ENCODE results near the gene IL33. TPM values are rescaled to one million over a fixed set of nuclear protein-coding genes. Genes with fewer than 3 reads are reported as not detected.

The IL33 gene
- total RNA-seq, 2 experiments from 2014 or later: not detected

GRCh38 chr9:6209966-6210365, 5.6 kb upstream of the IL33 start:
- H3K36me3 ChIP-seq (ENCODE audit: insufficient read depth, low read length): no peaks in the 10 kb centered on the region
- H4K20me1 ChIP-seq (ENCODE audit: insufficient read depth, low read length): no peaks in the 10 kb centered on the region
- TF ChIP-seq CTCF (conservative IDR thresholded peaks at IDR 0.05; ENCODE audit: low read length): no peak
- no peak for TF ChIP-seq EZH2phosphoT487 (IDR thresholded peaks at IDR 0.05; ENCODE audit: borderline replicate concordance, low read depth, low read length)
- CTCF ChIA-PET (ENCODE audit: unreplicated experiment): no interaction called here
- no peak for DNase-seq (ENCODE audit: low spot score)
- H3K4me1 ChIP-seq (ENCODE audit: insufficient read depth, low read length, poor library complexity, severe bottlenecking): no peaks in the 10 kb centered on the region
- no peaks in the 10 kb centered on the region for H3K79me2 ChIP-seq (ENCODE audit: insufficient read depth, low read depth, low read length)
- H3K9me3 ChIP-seq (ENCODE audit: low read length): peaks cover 6% of the 10 kb centered on the region; the same call in 1 of the 2 replicates
- no peak overlapping the region for H3K4me3 ChIP-seq (ENCODE audit: low read depth, low read length, poor library complexity, severe bottlenecking)
- intact Hi-C loops (cut with micrococcal nuclease; ENCODE audit: unreplicated experiment): no loop called here
- BruUV-seq (replicated peaks): no TSS peak
- no peak overlapping the region for H3K27ac ChIP-seq (ENCODE audit: low read depth, low read length, poor library complexity, severe bottlenecking)
- no peak overlapping the region for H3K4me2 ChIP-seq (ENCODE audit: low read length)
- H2AFZ ChIP-seq (ENCODE audit: low read length): no peak overlapping the region
- H3K9me2 ChIP-seq (ENCODE audit: insufficient read depth, low read length): no peaks in the 10 kb centered on the region
- POLR2A ChIA-PET: no interaction called here

GRCh38 chr9:6212722-6213375, 2.8 kb upstream of the IL33 start:
- H3K79me2 ChIP-seq (ENCODE audit: insufficient read depth, low read depth, low read length): no peaks in the 10 kb centered on the region
- no peak overlapping the region for H3K4me2 ChIP-seq (ENCODE audit: low read length)
- TF ChIP-seq EZH2phosphoT487 (IDR thresholded peaks at IDR 0.05; ENCODE audit: borderline replicate concordance, low read depth, low read length): no peak
- no peak for TF ChIP-seq CTCF (conservative IDR thresholded peaks at IDR 0.05; ENCODE audit: low read length)
- H4K20me1 ChIP-seq (ENCODE audit: insufficient read depth, low read length): no peaks in the 10 kb centered on the region
- no peaks in the 10 kb centered on the region for H3K9me2 ChIP-seq (ENCODE audit: insufficient read depth, low read length)
- ChIA-PET CTCF (ENCODE audit: unreplicated experiment) (no interaction called here), POLR2A (interaction anchor here (0.7 kb wide), 1 partner anchor 1454 kb away, joined by 3 read pairs; no protein-coding TSS in a partner anchor)
- no peaks in the 10 kb centered on the region for H3K36me3 ChIP-seq (ENCODE audit: insufficient read depth, low read length)
- no peak for DNase-seq (ENCODE audit: low spot score)
- no peak overlapping the region for H3K4me3 ChIP-seq (ENCODE audit: low read depth, low read length, poor library complexity, severe bottlenecking)
- intact Hi-C loops (cut with micrococcal nuclease; ENCODE audit: unreplicated experiment): no loop called here
- BruUV-seq (replicated peaks): no TSS peak
- H2AFZ ChIP-seq (ENCODE audit: low read length): no peak overlapping the region
- H3K4me1 ChIP-seq (ENCODE audit: insufficient read depth, low read length, poor library complexity, severe bottlenecking): no peaks in the 10 kb centered on the region
- no peak overlapping the region for H3K27ac ChIP-seq (ENCODE audit: low read depth, low read length, poor library complexity, severe bottlenecking)
- peaks cover 6% of the 10 kb centered on the region; the same call in 1 of the 2 replicates for H3K9me3 ChIP-seq (ENCODE audit: low read length)

- no peak overlapping the region for H3K27ac ChIP-seq (ENCODE audit: low read depth, low read length, poor library complexity, severe bottlenecking)
- no peaks in the 10 kb centered on the region for H4K20me1 ChIP-seq (ENCODE audit: insufficient read depth, low read length)
- intact Hi-C loops (cut with micrococcal nuclease; ENCODE audit: unreplicated experiment): no loop called here
- no peaks in the 10 kb centered on the region for H3K9me3 ChIP-seq (ENCODE audit: low read length)
- DNase-seq (ENCODE audit: low spot score): no peak
- no peak overlapping the region for H3K4me2 ChIP-seq (ENCODE audit: low read length)
- ChIA-PET POLR2A (no interaction called here), CTCF (ENCODE audit: unreplicated experiment) (no interaction called here)
- H3K4me1 ChIP-seq (ENCODE audit: insufficient read depth, low read length, poor library complexity, severe bottlenecking): no peaks in the 10 kb centered on the region
- no peaks in the 10 kb centered on the region for H3K36me3 ChIP-seq (ENCODE audit: insufficient read depth, low read length)
- no peaks in the 10 kb centered on the region for H3K79me2 ChIP-seq (ENCODE audit: insufficient read depth, low read depth, low read length)
- H2AFZ ChIP-seq (ENCODE audit: low read length): no peak overlapping the region
- H3K9me2 ChIP-seq (ENCODE audit: insufficient read depth, low read length): no peaks in the 10 kb centered on the region
- BruUV-seq (replicated peaks): no TSS peak
- TF ChIP-seq EZH2phosphoT487 (IDR thresholded peaks at IDR 0.05; ENCODE audit: borderline replicate concordance, low read depth, low read length): no peak
- TF ChIP-seq CTCF (conservative IDR thresholded peaks at IDR 0.05; ENCODE audit: low read length): no peak
- no peak overlapping the region for H3K4me3 ChIP-seq (ENCODE audit: low read depth, low read length, poor library complexity, severe bottlenecking)
Measured at GRCh38 chr9:6214434-6214833, 1.2 kb upstream of the IL33 start.
